Spinal cord (tissue), 10 donors: ENCODE data around the gene ANAPC13. TPM values are rescaled to one million over a fixed set of nuclear protein-coding genes. Genes with fewer than 3 reads are reported as not detected.
A peak's percentile ranks its signal among the peaks of the same experiment; 100 is the strongest.

Experiments
- DNase-seq, 6 donors: peaks; one replicate each; pipeline versions ENCODE4 v3.0.0 to v3.0.0-alpha.2; 2013 to 2015; ENCODE audit warnings: low spot score in 6 of 6, low read depth in 4 of 6
- H3K27ac ChIP-seq: one replicate; pipeline ENCODE4 v1.5.1; 2013; ENCODE audit warnings: low read depth, low read length, control low read depth
- H3K27me3 ChIP-seq: one replicate; pipeline ENCODE4 v1.6.1; 2013; ENCODE audit warnings: low read length; ENCODE audit not compliant: control insufficient read depth, insufficient read depth
- H3K36me3 ChIP-seq: one replicate; pipeline ENCODE4 v1.6.1; 2013; ENCODE audit warnings: low read length; ENCODE audit not compliant: control insufficient read depth, insufficient read depth
- H3K4me1 ChIP-seq: one replicate; pipeline ENCODE4 v1.6.1; 2013; ENCODE audit warnings: low read length; ENCODE audit not compliant: control insufficient read depth, insufficient read depth
- H3K4me3 ChIP-seq: one replicate; pipeline ENCODE4 v1.5.1; 2013; ENCODE audit warnings: low read depth, low read length, control low read depth
- H3K9me3 ChIP-seq: one replicate; pipeline ENCODE4 v1.6.1; 2013; ENCODE audit warnings: low read length; ENCODE audit not compliant: control insufficient read depth, insufficient read depth
- WGBS: methylation state at CpG from one replicate; pipeline ENCODE4 v1.1.5; 2013; ENCODE audit warnings: missing lambda C conversion rate; ENCODE audit not compliant: insufficient coverage; 5-methylcytosine and 5-hydroxymethylcytosine counted together
- polyA plus RNA-seq, 2 donors: library from polyadenylated mRNA; unstranded; fragments of 120-200 nt; gene quantifications; one replicate each; pipeline ENCODE4 v1.2.1, GENCODE V29; 2013; ENCODE audit not compliant: insufficient read length in 2 of 2
- total RNA-seq, 2 donors: library from RNA; depleted of rRNA in 1 of 2; stranded (reverse); fragments of 120-200 nt in 1 of 2; fragments of >200 nt in 1 of 2; gene quantifications; one replicate each; pipeline versions ENCODE4 v1.2.3 to v1.2.4, GENCODE V29; 2013 to 2014
- donor health status: healthy.

The ANAPC13 gene
- total and polyA plus RNA-seq, 4 donors: 99.0 to 143 (median 106) TPM

DNA sequence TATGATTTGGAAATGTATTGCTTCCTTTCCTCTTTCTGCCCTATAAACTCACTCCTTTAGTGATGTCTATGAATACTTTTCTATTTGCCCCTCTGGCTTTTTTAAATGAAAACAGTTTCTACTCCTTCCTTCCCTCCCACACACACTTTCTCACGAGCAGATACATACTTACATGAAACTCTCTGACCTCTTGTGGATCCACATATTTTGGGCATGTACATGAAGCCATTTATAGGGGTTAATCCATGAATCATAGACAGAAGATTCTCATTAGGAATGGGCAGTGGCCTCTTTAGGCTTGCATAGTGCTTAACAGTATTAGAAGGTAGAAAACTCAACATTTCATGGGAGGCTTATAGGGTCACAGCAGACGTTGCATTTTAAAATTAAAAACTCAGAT is 24.8 kb downstream of the ANAPC13 start:
- DNase-seq: no peak
- Histone ChIP-seq H3K4me1 (peaks cover 20% of the 10 kb centered on the region), H3K9me3 (no peaks in the 10 kb centered on the region), H3K36me3 (no peaks in the 10 kb centered on the region), H3K27ac (no peak overlapping the region), H3K4me3 (no peak overlapping the region), H3K27me3 (no peaks in the 10 kb centered on the region)
- no CpG with 5 or more reads among the region's 2 CpGs for WGBS

DNA sequence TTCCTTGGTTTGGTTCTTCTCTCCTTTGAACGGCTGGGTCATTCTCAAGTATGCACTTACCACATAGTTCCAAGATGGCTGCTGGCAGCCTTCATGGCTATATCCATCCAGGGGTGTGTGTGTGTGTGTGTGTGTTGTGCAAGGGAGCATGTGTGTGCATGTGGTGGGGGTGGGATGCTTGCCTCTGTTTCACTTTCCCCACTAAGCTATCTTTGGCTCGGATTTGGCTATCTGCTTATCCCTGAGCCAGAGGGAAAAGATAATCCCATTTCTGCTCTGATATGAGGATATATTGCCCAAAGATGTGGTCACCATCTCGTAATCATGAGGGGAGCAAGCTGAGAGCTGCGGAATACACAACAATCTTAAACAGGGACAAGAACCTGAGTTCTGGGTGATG is 26.2 kb downstream of the ANAPC13 start:
- DNase-seq: no peak
- Histone ChIP-seq H3K9me3 (no peaks in the 10 kb centered on the region), H3K27me3 (no peaks in the 10 kb centered on the region), H3K36me3 (no peaks in the 10 kb centered on the region), H3K4me3 (no peak overlapping the region), H3K27ac (no peak overlapping the region), H3K4me1 (peaks cover 15% of the 10 kb centered on the region)
- WGBS: no CpG with 5 or more reads among the region's 4 CpGs

DNA sequence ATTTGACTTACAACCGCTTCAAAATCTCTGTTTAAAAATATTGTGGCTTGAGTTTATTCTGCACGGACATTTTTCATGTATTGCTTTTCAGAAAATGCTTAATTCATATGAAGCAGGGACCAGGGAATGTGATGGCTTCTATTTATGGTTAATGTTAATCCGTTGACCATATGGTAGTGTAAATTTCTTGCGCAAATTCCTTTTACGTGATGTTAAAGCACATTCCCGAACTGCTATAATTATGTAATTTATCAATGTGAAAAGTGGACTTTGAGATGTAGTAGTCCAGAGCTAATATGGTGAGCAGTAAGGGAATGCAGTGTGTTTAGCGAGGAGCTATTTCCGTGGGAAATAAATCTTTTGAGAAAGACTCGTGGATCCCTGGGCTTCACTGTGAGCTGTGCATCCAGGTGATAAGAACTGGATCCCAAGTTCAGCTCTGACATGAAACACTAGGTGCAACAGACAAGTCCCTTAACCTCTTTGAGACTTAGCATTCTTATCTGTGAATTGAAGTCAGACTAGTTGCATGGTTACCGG is 27.3 kb downstream of the ANAPC13 start:
- Histone ChIP-seq H3K4me1 (peaks cover 5% of the 10 kb centered on the region), H3K4me3 (no peak overlapping the region), H3K36me3 (no peaks in the 10 kb centered on the region), H3K27me3 (no peaks in the 10 kb centered on the region), H3K27ac (no peak overlapping the region), H3K9me3 (no peaks in the 10 kb centered on the region)
- WGBS: 88% methylated on average over 7 of the region's 10 CpGs
- DNase-seq: no peak

DNA sequence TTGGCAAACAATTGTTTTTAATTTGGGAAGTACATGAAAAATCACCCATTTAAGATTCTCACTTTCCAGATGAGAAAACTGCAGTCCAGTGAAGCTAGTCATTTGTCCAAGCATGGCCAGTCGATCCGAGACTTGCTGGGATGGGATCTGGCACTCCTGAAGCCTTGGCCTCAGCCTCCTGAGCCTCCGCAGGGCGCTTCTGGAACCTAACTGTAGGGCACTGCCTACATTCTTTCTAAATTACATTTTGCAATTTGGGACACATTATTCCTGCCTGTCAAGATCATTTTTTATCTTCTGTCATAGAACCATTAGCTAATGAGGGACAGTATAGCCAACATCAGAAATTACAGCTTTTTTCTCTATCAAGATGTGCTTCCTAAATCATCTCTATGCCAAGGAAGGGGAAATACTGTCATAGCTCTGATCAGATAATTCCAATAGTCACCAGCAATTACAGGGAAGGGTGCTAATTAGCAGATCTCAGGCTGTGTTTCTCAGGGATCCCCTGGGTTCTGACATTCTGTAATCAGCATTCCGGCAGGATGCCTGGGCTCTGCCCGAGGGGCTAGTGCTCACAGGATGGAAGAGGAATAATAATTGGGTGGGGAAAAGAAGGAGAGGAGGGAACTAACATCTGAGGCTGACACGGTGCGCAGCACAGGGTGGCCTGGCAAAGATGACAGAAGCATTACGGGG is 28.3 kb downstream of the ANAPC13 start:
- H3K4me3 ChIP-seq: no peak overlapping the region
- H3K27ac ChIP-seq: no peak overlapping the region
- WGBS: 74% methylated on average over 8 of the region's 9 CpGs
- no peaks in the 10 kb centered on the region for H3K36me3 ChIP-seq
- peak in 1 of 6 donors; percentile 26 for DNase-seq
- H3K27me3 ChIP-seq: no peaks in the 10 kb centered on the region
- H3K4me1 ChIP-seq: no peaks in the 10 kb centered on the region
- H3K9me3 ChIP-seq: no peaks in the 10 kb centered on the region

DNA sequence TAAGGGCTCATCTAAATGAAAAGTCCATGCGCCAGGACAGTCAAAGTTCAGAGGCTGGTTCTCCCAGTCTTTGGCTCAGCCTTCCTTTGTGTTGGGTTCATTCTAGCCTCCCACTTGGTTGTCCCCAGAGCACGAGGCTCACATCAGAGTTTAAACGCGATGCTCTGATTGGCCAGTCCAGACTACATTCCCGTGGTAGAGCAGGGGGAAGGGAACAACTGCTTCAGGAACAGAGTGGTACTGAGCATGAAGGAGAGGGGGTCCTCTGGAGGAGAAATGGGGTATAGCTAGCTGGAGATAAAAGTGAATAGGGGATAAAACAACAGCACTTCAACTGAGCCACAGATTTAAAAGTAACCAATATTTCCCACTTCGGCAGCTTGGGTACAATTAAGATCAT is 32.2 kb downstream of the ANAPC13 start:
- Histone ChIP-seq H3K27me3 (no peaks in the 10 kb centered on the region), H3K27ac (no peak overlapping the region)
- no peak for DNase-seq

DNA sequence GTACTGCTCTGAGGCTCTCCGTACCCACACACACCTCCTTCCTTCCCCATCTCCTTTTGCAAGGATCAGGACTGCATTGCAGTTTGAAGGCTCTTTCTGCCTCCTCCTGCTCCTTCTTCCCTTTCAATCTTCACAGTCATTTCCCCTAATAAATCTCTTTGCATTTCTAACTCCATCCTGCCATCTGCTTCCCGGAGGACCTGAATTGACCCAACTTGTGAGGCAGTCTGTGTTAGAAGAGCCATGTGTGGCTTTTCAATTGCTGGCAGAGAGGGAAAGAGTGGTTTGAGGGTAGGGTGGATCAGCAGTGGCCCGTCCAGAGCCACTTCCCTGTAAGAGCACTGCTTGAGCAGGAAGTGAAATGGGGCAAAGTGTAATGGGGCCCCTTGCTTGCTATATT is 35.8 kb downstream of the ANAPC13 start:
- Histone ChIP-seq H3K4me1 (peaks cover 3% of the 10 kb centered on the region), H3K36me3 (no peaks in the 10 kb centered on the region), H3K9me3 (no peaks in the 10 kb centered on the region), H3K4me3 (no peak overlapping the region), H3K27me3 (no peaks in the 10 kb centered on the region), H3K27ac (no peak overlapping the region)
- DNase-seq: no peak
- 71% methylated on average over 2 of the region's 3 CpGs for WGBS

More for the DNA sequence above, 32.2 kb downstream of the ANAPC13 start:
- H3K4me3 ChIP-seq: no peak overlapping the region
- WGBS: 60% methylated on average over 5 of the region's 6 CpGs
- H3K4me1 ChIP-seq: no peaks in the 10 kb centered on the region
- no peaks in the 10 kb centered on the region for H3K9me3 ChIP-seq
- H3K36me3 ChIP-seq: no peaks in the 10 kb centered on the region

DNA sequence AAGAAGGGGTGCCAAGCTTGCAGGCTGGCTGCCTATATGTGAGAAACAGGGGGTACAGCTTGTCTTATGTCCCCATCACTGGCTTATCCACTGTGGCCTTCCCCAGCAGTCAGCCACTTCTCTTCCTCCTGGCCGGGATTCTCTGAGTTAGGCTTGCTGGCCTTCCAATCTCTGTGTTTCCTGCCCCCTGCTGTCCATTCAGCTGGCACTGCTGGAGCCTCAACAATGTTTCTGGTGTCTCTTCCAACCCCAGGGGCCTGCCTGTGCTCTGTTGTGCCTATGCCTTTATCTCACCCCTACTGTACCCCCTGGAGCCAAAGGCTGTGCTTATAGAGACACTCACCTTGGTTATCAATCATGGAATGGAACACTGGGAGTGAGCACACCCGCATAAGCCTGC is 36.5 kb downstream of the ANAPC13 start:
- WGBS: 51% methylated on average over 2 of the region's 2 CpGs
- H3K9me3 ChIP-seq: no peaks in the 10 kb centered on the region
- no peak overlapping the region for H3K27ac ChIP-seq
- no peaks in the 10 kb centered on the region for H3K36me3 ChIP-seq
- peaks cover 3% of the 10 kb centered on the region for H3K4me1 ChIP-seq
- no peaks in the 10 kb centered on the region for H3K27me3 ChIP-seq
- DNase-seq: peak in 2 of 6 donors; percentile 43 to 52
- no peak overlapping the region for H3K4me3 ChIP-seq

DNA sequence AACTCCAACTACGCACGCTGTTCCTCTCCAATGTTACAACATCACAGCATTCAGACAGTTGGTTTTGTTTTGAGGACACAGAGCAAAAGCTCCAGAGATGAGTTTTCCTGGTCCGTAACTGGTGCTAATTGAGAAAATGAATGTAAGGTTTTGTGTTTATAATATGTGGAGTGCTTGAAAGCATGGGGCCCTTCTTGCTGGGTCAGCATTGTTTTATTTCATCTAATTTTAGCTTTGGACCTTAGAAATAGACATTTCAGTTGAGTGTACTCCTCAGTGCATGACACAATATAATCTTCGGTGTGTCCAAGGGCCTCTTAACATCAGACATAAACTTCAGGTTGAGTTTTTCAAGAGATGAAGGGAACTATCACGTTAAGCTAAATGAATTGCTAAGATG is 37.1 kb downstream of the ANAPC13 start:
- H3K36me3 ChIP-seq: no peaks in the 10 kb centered on the region
- H3K4me1 ChIP-seq: peaks cover 3% of the 10 kb centered on the region
- H3K4me3 ChIP-seq: no peak overlapping the region
- WGBS: no CpG with 5 or more reads among the region's 5 CpGs
- H3K27me3 ChIP-seq: no peaks in the 10 kb centered on the region
- H3K27ac ChIP-seq: no peak overlapping the region
- no peaks in the 10 kb centered on the region for H3K9me3 ChIP-seq
- DNase-seq: no peak

DNA sequence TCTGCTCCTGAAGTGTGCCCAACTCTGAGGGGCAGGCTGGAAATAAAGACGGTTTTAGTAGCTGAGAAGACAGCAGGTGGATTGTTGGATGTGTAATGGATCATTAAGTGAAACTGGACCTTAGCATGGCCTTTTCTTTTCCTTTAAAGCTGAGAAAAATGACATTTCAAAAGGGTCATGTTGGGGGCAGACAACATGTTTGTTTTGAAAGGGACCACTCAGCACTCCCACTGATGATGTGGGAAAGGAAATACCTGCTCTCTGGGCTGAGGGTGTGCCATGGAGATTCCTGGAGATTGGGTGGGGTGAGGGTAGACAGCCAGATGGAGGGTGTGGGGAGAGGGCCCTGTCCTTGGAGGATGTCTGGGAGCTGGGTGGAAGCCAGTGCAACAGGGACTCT is 38.4 kb downstream of the ANAPC13 start:
- Histone ChIP-seq H3K27ac (no peak overlapping the region), H3K36me3 (no peaks in the 10 kb centered on the region), H3K4me3 (no peak overlapping the region), H3K9me3 (no peaks in the 10 kb centered on the region), H3K27me3 (no peaks in the 10 kb centered on the region), H3K4me1 (peaks cover 3% of the 10 kb centered on the region)
- WGBS: 60% methylated on average over 1 of the region's 1 CpG
- DNase-seq: no peak

DNA sequence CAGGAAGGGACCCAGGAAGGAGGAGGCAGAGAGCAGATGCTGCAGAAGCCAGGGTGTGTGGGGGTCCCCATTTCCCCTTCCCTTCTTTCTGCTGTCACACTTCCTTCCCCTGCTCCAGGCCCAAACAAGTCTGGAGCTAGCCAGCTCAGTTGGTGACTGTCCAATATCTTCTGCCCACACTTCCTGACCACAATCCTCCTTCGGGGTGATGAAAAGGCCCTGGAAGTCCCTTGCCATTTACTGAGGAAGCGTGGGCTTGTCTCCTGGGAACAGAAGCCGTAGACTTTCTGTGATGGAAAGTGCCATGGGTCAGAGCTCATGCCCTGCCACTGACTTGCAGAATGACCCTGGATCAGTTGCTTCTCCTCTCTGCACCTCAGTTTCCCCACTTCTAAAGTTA is 39.0 kb downstream of the ANAPC13 start:
- Histone ChIP-seq H3K27me3 (no peaks in the 10 kb centered on the region), H3K4me3 (no peak overlapping the region), H3K36me3 (no peaks in the 10 kb centered on the region), H3K9me3 (no peaks in the 10 kb centered on the region), H3K4me1 (peaks cover 3% of the 10 kb centered on the region), H3K27ac (no peak overlapping the region)
- WGBS: 73% methylated on average over 3 of the region's 3 CpGs
- DNase-seq: no peak
